Measurements from ENCODE around the gene AXL.
"Not testable (repeated sequence)": the region's sequence is repeated elsewhere in the genome, so short reads cannot be mapped to it uniquely, and the experiment has no call there.

AXL gene

GRCh38 chr19:41288673-41289530 lies 69.9 kb downstream of the AXL start:
- DNase-seq: no peak

- not testable (repeated sequence) for DNase-seq
These were observed 70.8 kb downstream of the AXL start for GRCh38 chr19:41289814-41290213.

GRCh38 chr19:41294393-41294792 lies 75.4 kb downstream of the AXL start:
- DNase-seq: no peak

GRCh38 chr19:41295499-41295898 lies 76.5 kb downstream of the AXL start:
- DNase-seq: no peak

GRCh38 chr19:41296433-41296871 lies 77.4 kb downstream of the AXL start:
- no peak for DNase-seq

- no peak for DNase-seq
These were observed 78.8 kb downstream of the AXL start for GRCh38 chr19:41297628-41298347.

GRCh38 chr19:41298348-41298964 lies 79.4 kb downstream of the AXL start:
- DNase-seq: peak; percentile 16

GRCh38 chr19:41299046-41299754 lies 80.2 kb downstream of the AXL start:
- DNase-seq: no peak

GRCh38 chr19:41299755-41300089 lies 80.7 kb downstream of the AXL start:
- DNase-seq: no peak

- DNase-seq: no peak
These were observed 81.5 kb downstream of the AXL start for GRCh38 chr19:41300555-41300954.

- DNase-seq: no peak
These were observed 83.8 kb downstream of the AXL start for GRCh38 chr19:41302624-41303351.

GRCh38 chr19:41303954-41304353 lies 84.9 kb downstream of the AXL start:
- DNase-seq: no peak

GRCh38 chr19:41304706-41305483 lies 85.9 kb downstream of the AXL start:
- DNase-seq: no peak

GRCh38 chr19:41305927-41306793 lies 87.1 kb downstream of the AXL start:
- no peak for DNase-seq

- no peak for DNase-seq
These were observed 88.3 kb downstream of the AXL start for GRCh38 chr19:41307090-41307875.

- no peak for DNase-seq
These were observed 89.0 kb downstream of the AXL start for GRCh38 chr19:41307954-41308449.

- DNase-seq: peak; percentile 73
These were observed 89.6 kb downstream of the AXL start for GRCh38 chr19:41308450-41309179.

GRCh38 chr19:41309180-41310032 lies 90.4 kb downstream of the AXL start:
- DNase-seq: no peak
